ENCODE measurements around the gene TMEM220. TPM values are rescaled to one million over a fixed set of nuclear protein-coding genes. Genes with fewer than 3 reads are reported as not detected.

TMEM220 gene
- total and polyA plus RNA-seq, 9 of the 15 experiments (the other 6 are each of a cell fraction or from before 2014, with no cell fraction given), result not detected

DNA sequence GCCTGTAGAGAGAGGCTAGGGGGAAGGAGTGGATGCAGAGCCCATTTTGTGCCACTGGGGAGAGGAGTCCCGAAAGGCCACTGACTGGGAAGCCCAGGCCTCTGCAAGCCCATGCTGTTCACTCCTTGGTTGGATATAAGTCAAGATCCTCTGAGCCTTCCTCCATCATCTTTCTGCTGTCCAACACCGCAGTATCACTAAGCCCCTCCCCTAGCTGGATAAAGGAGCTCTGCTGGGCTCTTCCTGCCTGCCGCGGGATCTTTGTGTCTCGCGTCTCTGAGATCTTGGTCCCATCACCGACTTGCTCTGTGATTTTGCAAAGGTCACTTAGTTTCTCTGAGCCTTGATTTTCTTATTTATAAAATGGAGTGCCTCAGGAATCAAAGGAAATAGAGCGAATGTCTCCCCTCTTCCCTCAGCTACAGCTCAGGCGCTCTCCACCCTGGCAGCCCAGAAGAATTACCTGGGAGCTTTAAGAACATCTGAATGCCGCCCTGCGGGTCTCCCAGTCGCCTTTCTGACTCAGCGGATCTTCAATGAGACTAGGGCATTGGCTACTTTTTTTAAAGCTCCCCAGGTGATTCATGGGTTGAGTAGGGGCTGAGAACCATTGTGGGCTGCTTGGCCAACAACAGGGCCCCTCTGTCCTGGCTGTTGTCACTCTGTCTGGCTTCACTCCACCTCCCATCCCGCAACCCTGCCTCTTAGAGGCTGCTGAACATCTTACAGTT lies 25.2 kb upstream of the TMEM220 start:
- H3K36me3 ChIP-seq (ENCODE audit: control insufficient read depth, insufficient read depth, low read length), result no peaks in the 10 kb centered on the region
- no peaks in the 10 kb centered on the region for H3K9me3 ChIP-seq (replicated peaks; ENCODE audit: control insufficient read depth, insufficient read depth, low read depth, low read length)
- intact Hi-C loops (cut with micrococcal nuclease), result no loop called here
- peaks cover 3 to 16% of the 10 kb centered on the region in 2 experiments; a peak in 3 of 5 replicates for H3K27me3 ChIP-seq (ENCODE audit: control insufficient read depth in 2 of 2, insufficient read depth in 2 of 2, low read length in 2 of 2)
- H3K79me2 ChIP-seq (ENCODE audit: control insufficient read depth, insufficient read depth, low read length), result no peaks in the 10 kb centered on the region
- H3K4me2 ChIP-seq (ENCODE audit: insufficient read depth, low read length), result no peak overlapping the region
- H3K9me1 ChIP-seq (ENCODE audit: control insufficient read depth, insufficient read depth, low read length), result no peaks in the 10 kb centered on the region
- in situ Hi-C loops (cut with MboI), result no loop called here
- 5% methylated on average over 12 of the region's 14 CpGs for WGBS (ENCODE audit: insufficient coverage, low coverage, missing lambda C conversion rate)
- FAIRE-seq (no peak), ATAC-seq (no peak), DNase-seq (ENCODE audit: extremely low read depth in 1 of 4, low spot score in 3 of 4) (no peak)
- BruUV-seq (replicated peaks), result no TSS peak
- no peak overlapping the region for H3K9ac ChIP-seq (ENCODE audit: insufficient read depth in 1 of 2, low read depth in 2 of 2, low read length in 2 of 2)
- no peak overlapping the region for H2AFZ ChIP-seq (ENCODE audit: low read depth, low read length)
- TF ChIP-seq MYC (IDR thresholded peaks at IDR 0.05; ENCODE audit: low read depth, low read length) (no peak), MYC (CRISPR knock-in tag; IDR thresholded peaks at IDR 0.05; ENCODE audit: borderline replicate concordance, low read depth) (no peak), FOXJ3 (CRISPR knock-in tag; IDR thresholded peaks at IDR 0.05) (no peak), FIP1L1 (IDR thresholded peaks at IDR 0.05; ENCODE audit: low read depth, low read length, poor library complexity, severe bottlenecking) (no peak), COPS2 (conservative IDR thresholded peaks at IDR 0.05) (no peak), ARHGAP35 (IDR thresholded peaks at IDR 0.05; ENCODE audit: partially characterized antibody) (no peak), CCAR2 (IDR thresholded peaks at IDR 0.05; ENCODE audit: low read depth, low read length) (no peak), KLF1 (tag; IDR thresholded peaks at IDR 0.05) (no peak), ZNF507 (tag; conservative IDR thresholded peaks at IDR 0.05) (no peak)
- TF ChIP-seq, protein P1, sequence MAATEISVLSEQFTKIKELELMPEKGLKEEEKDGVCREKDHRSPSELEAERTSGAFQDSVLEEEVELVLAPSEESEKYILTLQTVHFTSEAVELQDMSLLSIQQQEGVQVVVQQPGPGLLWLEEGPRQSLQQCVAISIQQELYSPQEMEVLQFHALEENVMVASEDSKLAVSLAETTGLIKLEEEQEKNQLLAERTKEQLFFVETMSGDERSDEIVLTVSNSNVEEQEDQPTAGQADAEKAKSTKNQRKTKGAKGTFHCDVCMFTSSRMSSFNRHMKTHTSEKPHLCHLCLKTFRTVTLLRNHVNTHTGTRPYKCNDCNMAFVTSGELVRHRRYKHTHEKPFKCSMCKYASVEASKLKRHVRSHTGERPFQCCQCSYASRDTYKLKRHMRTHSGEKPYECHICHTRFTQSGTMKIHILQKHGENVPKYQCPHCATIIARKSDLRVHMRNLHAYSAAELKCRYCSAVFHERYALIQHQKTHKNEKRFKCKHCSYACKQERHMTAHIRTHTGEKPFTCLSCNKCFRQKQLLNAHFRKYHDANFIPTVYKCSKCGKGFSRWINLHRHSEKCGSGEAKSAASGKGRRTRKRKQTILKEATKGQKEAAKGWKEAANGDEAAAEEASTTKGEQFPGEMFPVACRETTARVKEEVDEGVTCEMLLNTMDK (IDR thresholded peaks at IDR 0.05; ENCODE audit: borderline replicate concordance, insufficient read depth, low read depth, low read length, poor library complexity, severe bottlenecking), result no peak
- TF ChIP-seq, protein P2, sequence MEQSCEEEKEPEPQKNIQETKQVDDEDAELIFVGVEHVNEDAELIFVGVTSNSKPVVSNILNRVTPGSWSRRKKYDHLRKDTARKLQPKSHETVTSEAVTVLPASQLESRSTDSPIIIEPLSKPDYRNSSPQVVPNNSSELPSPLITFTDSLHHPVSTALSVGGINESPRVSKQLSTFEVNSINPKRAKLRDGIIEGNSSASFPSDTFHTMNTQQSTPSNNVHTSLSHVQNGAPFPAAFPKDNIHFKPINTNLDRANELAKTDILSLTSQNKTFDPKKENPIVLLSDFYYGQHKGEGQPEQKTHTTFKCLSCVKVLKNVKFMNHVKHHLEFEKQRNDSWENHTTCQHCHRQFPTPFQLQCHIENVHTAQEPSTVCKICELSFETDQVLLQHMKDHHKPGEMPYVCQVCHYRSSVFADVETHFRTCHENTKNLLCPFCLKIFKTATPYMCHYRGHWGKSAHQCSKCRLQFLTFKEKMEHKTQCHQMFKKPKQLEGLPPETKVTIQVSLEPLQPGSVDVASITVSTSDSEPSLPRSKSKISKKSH (CRISPR knock-in tag; IDR thresholded peaks at IDR 0.05), result no peak
- no peak overlapping the region for H3K27ac ChIP-seq (ENCODE audit: extremely low read depth, low read depth, low read length)
- H3K4me1 ChIP-seq (replicated peaks in 1 of 2; ENCODE audit: control insufficient read depth in 2 of 2, insufficient read depth in 2 of 2, low read length in 2 of 2), result no peaks in the 10 kb centered on the region
- ChIA-PET CTCF (ENCODE audit: low intra/inter-chr PET ratio) (no interaction called here), POLR2A (no interaction called here)
- H4K20me1 ChIP-seq (replicated peaks; ENCODE audit: control insufficient read depth, insufficient read depth, low read length), result peaks cover 6% of the 10 kb centered on the region; the same call in 1 of the 2 replicates
- no peak overlapping the region for H3K4me3 ChIP-seq

Measured in K562 (cell line).